ENCODE measurements around the gene SPOCK2.

SPOCK2 gene

GRCh38 chr10:72068901-72069446 lies 19.4 kb downstream of the SPOCK2 start:
- in situ Hi-C loops (cut with MboI; ENCODE audit: low pct_unique_long_range_greater_than_20kb, low sequenced_read_pairs, unreplicated experiment), result no loop called here
- DNase-seq (ENCODE audit: low spot score), result no peak
- no peak for TF ChIP-seq CTCF (IDR thresholded peaks at IDR 0.05; ENCODE audit: extremely low read depth, insufficient read depth, missing control alignments)

GRCh38 chr10:72068126-72068765 lies 20.1 kb downstream of the SPOCK2 start:
- no peak for TF ChIP-seq CTCF (IDR thresholded peaks at IDR 0.05; ENCODE audit: extremely low read depth, insufficient read depth, missing control alignments)
- in situ Hi-C loops (cut with MboI; ENCODE audit: low pct_unique_long_range_greater_than_20kb, low sequenced_read_pairs, unreplicated experiment), result no loop called here
- DNase-seq (ENCODE audit: low spot score), result no peak

- no peak for TF ChIP-seq CTCF (IDR thresholded peaks at IDR 0.05; ENCODE audit: extremely low read depth, insufficient read depth, missing control alignments)
- no peak for DNase-seq (ENCODE audit: low spot score)
- in situ Hi-C loops (cut with MboI; ENCODE audit: low pct_unique_long_range_greater_than_20kb, low sequenced_read_pairs, unreplicated experiment), result no loop called here
Observed at GRCh38 chr10:72067463-72068125, 20.8 kb downstream of the SPOCK2 start.

GRCh38 chr10:72066318-72067284 lies 21.8 kb downstream of the SPOCK2 start:
- in situ Hi-C loops (cut with MboI; ENCODE audit: low pct_unique_long_range_greater_than_20kb, low sequenced_read_pairs, unreplicated experiment), result no loop called here
- no peak for DNase-seq (ENCODE audit: low spot score)
- no peak for TF ChIP-seq CTCF (IDR thresholded peaks at IDR 0.05; ENCODE audit: extremely low read depth, insufficient read depth, missing control alignments)

GRCh38 chr10:72065439-72066025 lies 22.8 kb downstream of the SPOCK2 start:
- no peak for TF ChIP-seq CTCF (IDR thresholded peaks at IDR 0.05; ENCODE audit: extremely low read depth, insufficient read depth, missing control alignments)
- no peak for DNase-seq (ENCODE audit: low spot score)
- in situ Hi-C loops (cut with MboI; ENCODE audit: low pct_unique_long_range_greater_than_20kb, low sequenced_read_pairs, unreplicated experiment), result no loop called here

All from GM13977 (cell line).